ENCODE measurements around the gene NPY4R2.
"Not testable (repeated sequence)": the region's sequence is repeated elsewhere in the genome, so short reads cannot be mapped to it uniquely, and the experiment has no call there.

DNA sequence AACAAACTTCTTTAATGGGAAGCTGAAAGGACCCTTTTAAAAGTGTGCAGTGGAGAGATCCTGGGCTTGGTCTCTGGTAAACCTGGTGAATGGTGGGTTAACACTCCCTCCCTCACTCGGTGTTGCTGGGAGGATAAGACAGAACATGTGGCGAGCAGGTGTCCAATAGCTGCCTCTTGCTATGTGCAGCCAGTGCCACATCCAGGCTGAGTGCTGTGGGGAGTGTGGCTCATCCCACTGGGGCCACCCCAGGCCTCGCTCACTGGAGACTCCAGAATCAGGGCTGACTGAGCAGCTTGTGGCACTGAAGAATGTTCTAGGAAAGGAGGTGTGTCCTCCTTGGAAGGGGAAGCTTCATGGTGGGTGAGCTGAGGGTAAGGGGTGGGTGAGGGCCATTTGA, 51.6 kb downstream of the NPY4R2 start:
- TF ChIP-seq ZBTB1 (tag by site-specific recombination; IDR thresholded peaks at IDR 0.05); TCF7L2 (IDR thresholded peaks at IDR 0.05; ENCODE audit: borderline replicate concordance, low read depth, low read length): not testable (repeated sequence)

Measured in HEK293 (cell line).